ENCODE measurements around the gene ZNF32.

The ZNF32 gene

GRCh38 chr10:43627942-43628341 lies 20.7 kb downstream of the ZNF32 start:
- H3K36me3 Mint-ChIP-seq (ENCODE audit: low read depth), result no peaks in the 10 kb centered on the region
- peaks cover 11% of the 10 kb centered on the region for H3K27me3 Mint-ChIP-seq (ENCODE audit: low read depth, poor library complexity)
- no peak overlapping the region for H3K4me3 Mint-ChIP-seq
- no peak for TF ChIP-seq CTCF (IDR thresholded peaks at IDR 0.05)
- peaks cover 36% of the 10 kb centered on the region for H3K9me3 Mint-ChIP-seq
- no peak overlapping the region for H3K27ac Mint-ChIP-seq
- peaks cover 6% of the 10 kb centered on the region for H3K4me1 Mint-ChIP-seq
- DNase-seq, result no peak

GRCh38 chr10:43623351-43623750 lies 25.3 kb downstream of the ZNF32 start:
- DNase-seq, result no peak
- H3K27ac Mint-ChIP-seq, result no peak overlapping the region
- H3K4me3 Mint-ChIP-seq, result no peak overlapping the region
- no peak for TF ChIP-seq CTCF (IDR thresholded peaks at IDR 0.05)
- H3K9me3 Mint-ChIP-seq, result peaks cover 48% of the 10 kb centered on the region
- H3K36me3 Mint-ChIP-seq (ENCODE audit: low read depth), result peaks cover 12% of the 10 kb centered on the region
- peaks cover under 1% of the 10 kb centered on the region for H3K4me1 Mint-ChIP-seq
- H3K27me3 Mint-ChIP-seq (ENCODE audit: low read depth, poor library complexity), result peaks cover 11% of the 10 kb centered on the region

GRCh38 chr10:43622038-43622437 lies 26.6 kb downstream of the ZNF32 start:
- peaks cover 4% of the 10 kb centered on the region for H3K27me3 Mint-ChIP-seq (ENCODE audit: low read depth, poor library complexity)
- no peak overlapping the region for H3K4me3 Mint-ChIP-seq
- H3K4me1 Mint-ChIP-seq, result no peaks in the 10 kb centered on the region
- DNase-seq, result no peak
- peaks cover 23% of the 10 kb centered on the region for H3K36me3 Mint-ChIP-seq (ENCODE audit: low read depth)
- H3K9me3 Mint-ChIP-seq, result peaks cover 56% of the 10 kb centered on the region
- H3K27ac Mint-ChIP-seq, result no peak overlapping the region
- no peak for TF ChIP-seq CTCF (IDR thresholded peaks at IDR 0.05)

GRCh38 chr10:43619368-43619767 lies 29.3 kb downstream of the ZNF32 start:
- no peak for DNase-seq
- no peaks in the 10 kb centered on the region for H3K27me3 Mint-ChIP-seq (ENCODE audit: low read depth, poor library complexity)
- no peaks in the 10 kb centered on the region for H3K4me1 Mint-ChIP-seq
- peaks cover 50% of the 10 kb centered on the region for H3K36me3 Mint-ChIP-seq (ENCODE audit: low read depth)
- H3K9me3 Mint-ChIP-seq, result peaks cover 74% of the 10 kb centered on the region
- H3K27ac Mint-ChIP-seq, result no peak overlapping the region
- H3K4me3 Mint-ChIP-seq, result no peak overlapping the region
- TF ChIP-seq CTCF (IDR thresholded peaks at IDR 0.05), result no peak

- no peak for TF ChIP-seq CTCF (IDR thresholded peaks at IDR 0.05)
- Mint-ChIP-seq H3K27ac (no peak overlapping the region), H3K36me3 (ENCODE audit: low read depth) (peaks cover 75% of the 10 kb centered on the region), H3K9me3 (peaks cover 90% of the 10 kb centered on the region), H3K4me3 (no peak overlapping the region), H3K4me1 (no peaks in the 10 kb centered on the region), H3K27me3 (ENCODE audit: low read depth, poor library complexity) (no peaks in the 10 kb centered on the region)
- no peak for DNase-seq
These were observed 31.8 kb downstream of the ZNF32 start for GRCh38 chr10:43616697-43617370.

GRCh38 chr10:43610636-43611035 lies 38.0 kb downstream of the ZNF32 start:
- H3K27ac Mint-ChIP-seq, result peak overlapping the region; percentile 29
- H3K4me3 Mint-ChIP-seq, result no peak overlapping the region
- H3K27me3 Mint-ChIP-seq (ENCODE audit: low read depth, poor library complexity), result peaks cover 3% of the 10 kb centered on the region
- peaks cover 79% of the 10 kb centered on the region for H3K36me3 Mint-ChIP-seq (ENCODE audit: low read depth)
- TF ChIP-seq CTCF (IDR thresholded peaks at IDR 0.05), result no peak
- no peak for DNase-seq
- peaks cover 67% of the 10 kb centered on the region for H3K9me3 Mint-ChIP-seq
- H3K4me1 Mint-ChIP-seq, result peaks cover 19% of the 10 kb centered on the region

All from nephron progenitor cell (in vitro differentiated cells).